IMR-90 (cell line): ENCODE data around the gene NUP210. TPM values are rescaled to one million over a fixed set of nuclear protein-coding genes. Genes with fewer than 3 reads are reported as not detected.

Experiments used
- ATAC-seq: fragments of 200-7000 bp; cut with Tn5 transposase; 2 replicates; pipeline ENCODE4 v1.9.1; 2020; ENCODE audit warnings: low read depth, mild to moderate bottlenecking, moderate library complexity
- BruUV-seq: library from RNA; stranded (reverse); fragments of 400-500 nt; replicated peaks from 2 replicates; lab custom pipeline; 2021; lab: Mats Ljungman, UMichigan
- CTCF ChIA-PET: fragments of 300-600 bp; formaldehyde crosslinking; extraction: SDS; loops from one replicate; lab custom pipeline; 2021; ENCODE audit warnings: antibody characterized with exemption; lab: Yijun Ruan, JAX
- POLR2A ChIA-PET: fragments of 300-600 bp; sonication (Branson Sonifier 250); formaldehyde crosslinking; loops from one replicate; lab custom pipeline; 2022; ENCODE audit warnings: antibody characterized with exemption; ENCODE audit not compliant: unreplicated experiment; lab: Charles Lee
- DNase-seq: peaks from one replicate; pipeline ENCODE4 v3.0.0; 2013
- H2AFZ ChIP-seq: replicated peaks from 2 replicates; pipeline ENCODE3; 2013; ENCODE audit warnings: low read length, mild to moderate bottlenecking; ENCODE audit not compliant: poor library complexity
- H2AK5ac ChIP-seq: 2 replicates; pipeline ENCODE4 v1.6.1; 2013; ENCODE audit warnings: low read depth, low read length, inconsistent platforms
- H2AK9ac ChIP-seq: replicated peaks from 2 replicates; pipeline ENCODE3; 2013; ENCODE audit warnings: mild to moderate bottlenecking, low read depth, low read length, moderate library complexity; ENCODE audit not compliant: poor library complexity
- H2BK120ac ChIP-seq: 2 replicates; pipeline ENCODE4 v1.6.1; 2013; ENCODE audit warnings: low read depth, low read length, inconsistent platforms
- H2BK15ac ChIP-seq: 3 replicates; pipeline ENCODE4 v1.6.1; 2013; ENCODE audit warnings: low read depth, low read length, inconsistent platforms
- H2BK20ac ChIP-seq: 2 replicates; pipeline ENCODE4 v1.6.1; 2013; ENCODE audit warnings: low read depth, mild to moderate bottlenecking, inconsistent platforms, low read length, moderate library complexity
- H2BK5ac ChIP-seq: 2 replicates; pipeline ENCODE4 v1.6.1; 2013; ENCODE audit warnings: mild to moderate bottlenecking, low read depth, low read length, inconsistent platforms; ENCODE audit not compliant: poor library complexity, severe bottlenecking
- H3K14ac ChIP-seq: replicated peaks from 2 replicates; pipeline ENCODE4 v1.6.1; 2013; ENCODE audit warnings: low read depth, low read length, inconsistent platforms
- H3K18ac ChIP-seq: 2 replicates; pipeline ENCODE4 v1.6.1; 2013; ENCODE audit warnings: low read depth, low read length, control low read depth
- H3K23ac ChIP-seq: 2 replicates; pipeline ENCODE4 v1.6.1; 2013; ENCODE audit warnings: low read depth, low read length, inconsistent platforms
- H3K27ac ChIP-seq: 2 replicates; pipeline ENCODE4 v1.5.1; 2013; ENCODE audit warnings: mild to moderate bottlenecking, control low read depth, low read length; ENCODE audit not compliant: insufficient read depth
- H3K27me3 ChIP-seq: 2 replicates; pipeline ENCODE4 v1.6.1; 2013; ENCODE audit warnings: low read length; ENCODE audit not compliant: control insufficient read depth, insufficient read depth
- H3K36me3 ChIP-seq: 2 replicates; pipeline ENCODE4 v1.6.1; 2013; ENCODE audit warnings: low read length, mixed read lengths; ENCODE audit not compliant: control insufficient read depth, insufficient read depth
- H3K4ac ChIP-seq: 2 replicates; pipeline ENCODE4 v1.6.1; 2013; ENCODE audit warnings: low read depth, low read length, inconsistent platforms
- H3K4me1 ChIP-seq: 2 replicates; pipeline ENCODE4 v1.6.1; 2013; ENCODE audit warnings: low read length, mixed read lengths; ENCODE audit not compliant: control insufficient read depth, insufficient read depth
- H3K4me2 ChIP-seq: 2 replicates; pipeline ENCODE4 v1.6.1; 2013; ENCODE audit warnings: low read depth, mild to moderate bottlenecking, control low read depth, low read length, moderate library complexity
- H3K4me3 ChIP-seq: 2 replicates; pipeline ENCODE4 v1.5.1; 2013; ENCODE audit warnings: low read depth, mild to moderate bottlenecking, control low read depth, low read length, moderate library complexity; ENCODE audit not compliant: insufficient read depth
- H3K56ac ChIP-seq: 2 replicates; pipeline ENCODE4 v1.6.1; 2013; ENCODE audit warnings: low read length, inconsistent platforms; ENCODE audit not compliant: insufficient read depth; ENCODE audit errors: extremely low read depth
- H3K79me1 ChIP-seq, 2 experiments: 2 replicates each; pipeline ENCODE4 v1.6.1; 2013; ENCODE audit warnings: low read length in 2 of 2, inconsistent platforms in 1 of 2, low read depth in 1 of 2
- H3K9ac ChIP-seq: 2 replicates; pipeline ENCODE4 v1.6.1; 2013; ENCODE audit warnings: low read depth, low read length, control low read depth
- H3K9me1 ChIP-seq: 2 replicates; pipeline ENCODE4 v1.6.1; 2013; ENCODE audit warnings: low read length, inconsistent platforms; ENCODE audit not compliant: insufficient read depth
- H3K9me3 ChIP-seq: 2 replicates; pipeline ENCODE4 v1.6.1; 2013; ENCODE audit warnings: low read length; ENCODE audit not compliant: control insufficient read depth, insufficient read depth
- H4K20me1 ChIP-seq: 2 replicates; pipeline ENCODE4 v1.6.1; 2013; ENCODE audit warnings: low read length, inconsistent platforms; ENCODE audit not compliant: insufficient read depth
- H4K5ac ChIP-seq: 2 replicates; pipeline ENCODE4 v1.6.1; 2013; ENCODE audit warnings: mild to moderate bottlenecking, low read depth, low read length, control low read depth
- H4K8ac ChIP-seq, 2 experiments: 2 replicates each; pipeline ENCODE4 v1.6.1; 2013; ENCODE audit warnings: low read depth in 2 of 2, low read length in 2 of 2, control low read depth in 1 of 2, inconsistent platforms in 1 of 2
- H4K91ac ChIP-seq: 2 replicates; pipeline ENCODE4 v1.6.1; 2013; ENCODE audit warnings: low read depth, low read length, inconsistent platforms; ENCODE audit not compliant: insufficient read depth
- CEBPB ChIP-seq: IDR thresholded peaks from 2 replicates; pipeline ENCODE4 v1.6.1; 2012; ENCODE audit warnings: low read depth, low read length, improper control_type of control experiment
- ELK1 ChIP-seq: fragments of 150-350 bp; IDR thresholded peaks from 2 replicates; pipeline ENCODE4 v1.6.1; 2016; ENCODE audit warnings: low read depth, mild to moderate bottlenecking, low read length, moderate library complexity, borderline replicate concordance
- WGBS, 2 experiments: methylation state at CpG; one replicate each; pipeline versions ENCODE4 v1.1.5 to v1.1.7; 2013; ENCODE audit warnings: missing lambda C conversion rate in 2 of 2; ENCODE audit not compliant: insufficient read length in 1 of 2; ENCODE audit errors: extremely low coverage in 2 of 2; 5-methylcytosine and 5-hydroxymethylcytosine counted together
- dilution Hi-C: fragments of 300-500 bp; cut with HindIII; formaldehyde crosslinking; loops from one replicate; pipeline ENCODE4 v1.14.3; 2018; ENCODE audit warnings: low sequenced_read_pairs; ENCODE audit not compliant: unreplicated experiment
- in situ Hi-C: fragments of 300-500 bp; cut with MboI; formaldehyde crosslinking; loops from 3 replicates; pipeline ENCODE4 v1.14.3; 2019; ENCODE audit warnings: low sequenced_read_pairs, inconsistent platforms, mixed read lengths
- intact Hi-C: fragments of 100-400 bp; cut with micrococcal nuclease; formaldehyde crosslinking; loops from 2 replicates; pipeline ENCODE4 v1.10.0; 2022
- polyA plus RNA-seq, 3 experiments: library from polyadenylated mRNA; depleted of rRNA; stranded (reverse); fragments of >200 nt; gene quantifications; 2 replicates each; pipeline ENCODE4 v1.2.3, GENCODE V29; 2012; ENCODE audit warnings: low replicate concordance in 1 of 3
- total RNA-seq: library from RNA; depleted of rRNA; stranded (reverse); fragments of >200 nt; gene quantifications from 2 replicates; pipeline ENCODE4 v1.2.3, GENCODE V29; 2012

NUP210 gene
- total and polyA plus RNA-seq, 2 of the 4 experiments (the other 2 are of a cell fraction) = under 0.01 to 0.03 TPM

- 78% methylated on average over 4 of the region's 20 CpGs; no CpG with 5 or more reads in 1 of the 2 experiments for WGBS, 2 experiments
- H3K18ac ChIP-seq = no peak overlapping the region
- no peak for ATAC-seq
- H3K23ac ChIP-seq = no peak overlapping the region
- no peak overlapping the region for H3K4me3 ChIP-seq
- no peaks in the 10 kb centered on the region for H4K20me1 ChIP-seq
- no peak overlapping the region for H3K9ac ChIP-seq
- in situ Hi-C loops = no loop called here
- H3K4me1 ChIP-seq = no peaks in the 10 kb centered on the region
- ChIA-PET POLR2A (no interaction called here), CTCF (no interaction called here)
- intact Hi-C loops = no loop called here
- H3K4ac ChIP-seq = no peak overlapping the region
- H3K27me3 ChIP-seq = peaks cover 22% of the 10 kb centered on the region
- H4K8ac ChIP-seq = no peak overlapping the region
- dilution Hi-C loops = no loop called here
- no peak overlapping the region for H2BK20ac ChIP-seq
- no peak overlapping the region for H2AK9ac ChIP-seq
- BruUV-seq = no TSS peak
- H3K56ac ChIP-seq = no peak overlapping the region
- no peaks in the 10 kb centered on the region for H3K9me1 ChIP-seq
- H3K9me3 ChIP-seq = no peaks in the 10 kb centered on the region
- no peak overlapping the region for H3K27ac ChIP-seq
- DNase-seq = no peak
- H3K36me3 ChIP-seq = no peaks in the 10 kb centered on the region
- no peak overlapping the region for H4K5ac ChIP-seq
- no peak overlapping the region for H2BK15ac ChIP-seq
- H3K14ac ChIP-seq = no peak overlapping the region
- H2AK5ac ChIP-seq = no peak overlapping the region
- TF ChIP-seq ELK1 = no peak
- TF ChIP-seq CEBPB = no peak
- no peak overlapping the region for H2AFZ ChIP-seq
- H3K4me2 ChIP-seq = no peak overlapping the region
- no peak overlapping the region for H2BK5ac ChIP-seq
- H4K91ac ChIP-seq = no peak overlapping the region
- no peak overlapping the region for H2BK120ac ChIP-seq
- no peaks in the 10 kb centered on the region for H3K79me1 ChIP-seq
Measured at GRCh38 chr3:13339833-13340232, 80.3 kb downstream of the NUP210 start.
